Ramos (cell line): ENCODE measurements around the gene CAMK2N2.

Source experiments
- in situ Hi-C: fragments of 300-500 bp; cut with MboI; formaldehyde crosslinking; loops from one replicate; pipeline ENCODE4 v1.14.3; 2022; ENCODE audit warnings: low sequenced_read_pairs; ENCODE audit not compliant: unreplicated experiment

The CAMK2N2 gene

DNA sequence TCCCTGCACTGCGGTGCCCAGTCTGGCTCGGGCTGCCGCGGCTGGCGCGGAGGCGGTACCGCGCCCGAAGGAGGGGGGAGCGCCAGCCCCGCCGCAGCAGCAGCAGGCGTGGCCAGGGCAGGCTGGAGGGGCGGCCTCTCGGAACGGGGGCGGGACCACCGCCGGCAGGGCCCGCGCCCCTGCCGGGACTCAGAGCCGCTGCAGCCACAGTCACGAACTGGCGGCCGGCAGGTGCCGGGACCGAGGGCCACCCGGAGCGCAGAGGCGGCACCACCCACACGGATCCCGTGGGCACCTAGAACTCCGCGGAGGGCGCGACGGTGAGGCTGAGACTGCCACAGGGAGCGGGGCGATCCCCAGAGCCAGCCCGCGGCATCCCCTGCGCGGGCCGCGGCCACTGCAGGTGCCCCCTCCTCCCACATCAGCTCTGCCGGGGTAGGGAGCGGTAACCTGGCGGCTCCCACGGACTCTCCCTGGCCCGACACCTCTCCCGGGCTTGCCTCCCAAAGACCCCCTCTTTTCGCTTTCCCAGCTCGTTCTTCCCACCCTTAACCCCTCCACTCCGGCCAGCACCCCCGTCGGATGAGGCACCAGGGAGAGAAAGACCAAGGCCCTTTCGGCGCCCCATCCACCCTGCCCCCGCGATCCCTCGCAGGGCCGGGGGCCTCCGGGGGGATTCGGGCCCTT is 31.8 kb downstream of the CAMK2N2 start, which contains the start of gene VWA5B2:
TSS of gene VWA5B2 (plus strand) at position 192 of the 687 bp plus-strand sequence. CDS start 944 bp downstream, outside the sequence.
- in situ Hi-C loops = loop anchor here (5.0 kb wide), 1 partner anchor 53 kb away; no protein-coding TSS in a partner anchor

DNA sequence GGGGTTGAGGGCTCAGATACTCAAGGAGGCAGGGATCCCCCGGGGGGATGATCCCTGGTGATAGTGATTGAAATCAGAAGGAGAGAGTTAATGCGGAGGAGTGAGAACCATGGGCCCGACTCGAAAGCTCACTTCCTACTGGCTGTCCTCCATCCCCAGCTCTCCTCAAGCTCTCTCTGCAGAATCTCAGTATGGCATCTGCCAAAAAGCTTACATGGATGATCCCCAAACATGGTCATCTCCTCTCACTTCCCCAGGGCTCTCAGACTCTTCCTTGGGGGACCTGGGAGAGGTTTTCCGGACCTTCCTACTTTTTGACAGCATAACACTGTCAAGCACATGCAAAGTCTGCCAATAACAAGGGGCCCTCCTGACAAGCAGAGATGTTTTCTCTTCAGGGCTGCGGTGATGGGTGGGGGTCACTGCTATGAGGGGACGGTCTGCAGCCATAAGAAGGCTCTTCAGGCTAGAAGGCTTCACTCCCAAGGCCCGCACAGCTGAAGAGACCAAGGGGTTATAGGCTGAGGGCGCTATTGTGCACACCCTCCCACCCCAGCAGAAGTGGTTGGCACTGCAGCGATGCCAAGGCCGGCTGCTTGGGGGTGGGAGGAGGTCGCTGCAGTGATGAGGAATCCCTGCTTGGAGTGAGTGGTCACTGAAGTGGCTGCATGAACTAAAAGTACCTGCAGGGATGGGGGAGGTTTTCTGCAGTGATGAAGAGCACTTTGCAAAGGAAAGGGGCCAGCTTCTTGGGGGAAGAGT is 32.8 kb downstream of the CAMK2N2 start:
- in situ Hi-C loops = loop anchor here (5.0 kb wide), 1 partner anchor 54 kb away; no protein-coding TSS in a partner anchor

GRCh38 chr3:184227481-184227935 is 33.8 kb downstream of the CAMK2N2 start:
- in situ Hi-C loops = loop anchor here (5.0 kb wide), 1 partner anchor 55 kb away; no protein-coding TSS in a partner anchor

DNA sequence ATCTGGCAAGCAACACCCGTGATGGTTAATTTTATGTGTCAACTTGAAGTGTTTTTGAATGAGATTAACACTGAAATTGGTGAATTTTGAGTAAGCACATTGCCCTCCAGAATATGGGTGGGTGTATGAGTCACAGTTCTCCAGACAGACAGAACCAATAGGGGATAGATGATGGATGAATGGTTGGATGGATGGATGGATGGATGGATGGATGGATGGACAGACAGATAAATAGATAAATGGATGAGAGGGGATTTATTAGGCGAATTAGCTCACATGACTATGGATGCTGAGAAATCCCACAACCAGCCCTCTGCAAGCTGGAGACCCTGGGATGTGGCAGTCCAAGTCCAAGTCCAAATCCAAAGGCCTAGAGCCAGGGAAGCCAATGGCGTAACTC is 37.4 kb downstream of the CAMK2N2 start:
- in situ Hi-C loops = no loop called here

- in situ Hi-C loops = no loop called here
These were observed 38.8 kb downstream of the CAMK2N2 start for GRCh38 chr3:184222521-184222920.

DNA sequence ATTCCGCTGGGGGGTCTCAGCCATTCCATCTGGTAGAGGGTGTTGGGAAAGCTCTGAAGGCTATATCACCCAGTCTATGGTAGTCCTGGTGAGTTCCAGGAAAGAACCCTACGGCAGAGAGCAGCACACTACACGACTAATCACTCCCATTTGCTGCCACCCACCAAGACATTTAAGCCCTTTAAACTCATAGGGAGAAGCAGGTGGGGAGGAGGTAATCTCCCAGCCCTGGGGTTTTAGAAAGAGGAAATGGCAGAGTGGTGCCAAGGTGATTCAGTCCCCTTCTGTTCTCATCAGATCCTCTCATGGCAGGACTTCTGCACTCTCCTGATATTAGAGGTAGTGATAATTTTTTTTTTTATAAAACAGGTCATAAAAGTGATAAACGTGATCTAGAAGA is 42.5 kb downstream of the CAMK2N2 start:
- in situ Hi-C loops = no loop called here

- in situ Hi-C loops = no loop called here
These were observed 49.6 kb downstream of the CAMK2N2 start for GRCh38 chr3:184211718-184212117.

DNA sequence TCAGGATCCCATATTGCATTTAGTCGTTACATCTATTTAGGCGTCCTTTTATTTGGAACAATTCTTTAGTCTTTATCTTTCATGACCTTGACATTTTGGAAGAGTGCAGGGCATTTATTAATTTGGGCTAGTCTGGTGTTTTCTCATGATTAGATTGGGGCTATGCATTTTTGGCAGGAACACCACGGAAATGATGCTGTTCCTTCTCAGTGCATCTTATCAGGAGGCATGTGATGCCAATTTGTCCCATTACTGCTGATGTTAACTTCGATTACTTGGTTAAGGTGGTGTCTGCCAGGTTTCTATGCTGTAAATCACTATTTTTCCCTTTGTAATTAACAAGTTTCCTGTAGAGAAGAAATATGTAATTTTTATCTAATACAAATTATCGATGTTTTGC is 50.1 kb downstream of the CAMK2N2 start:
- in situ Hi-C loops = no loop called here
